DND-41 (cell line): ENCODE results near the gene FFAR2.
A peak's percentile ranks its signal among the peaks of the same experiment; 100 is the strongest.
"Not testable (repeated sequence)": the region's sequence is repeated elsewhere in the genome, so short reads cannot be mapped to it uniquely, and the experiment has no call there.

Experiments
- ATAC-seq: fragments of 200-7000 bp; cut with Tn5 transposase; 3 replicates; pipeline ENCODE4 v1.9.1; 2021; ENCODE audit warnings: low read depth; ENCODE audit not compliant: insufficient read depth
- DNase-seq: peaks from one replicate; pipeline ENCODE4 v3.0.0-alpha.2; 2020
- H2AFZ ChIP-seq: 2 replicates; pipeline ENCODE4 v1.6.0; 2012; ENCODE audit warnings: low read depth, low read length
- H3K27ac ChIP-seq: 2 replicates; pipeline ENCODE4 v1.5.1; 2012; ENCODE audit warnings: low read length, inconsistent platforms
- H3K27me3 ChIP-seq: fragments of 200-600 bp; sonication (generic); 2 replicates; pipeline ENCODE4 v1.6.0; 2012; ENCODE audit warnings: low read length, mild to moderate bottlenecking, inconsistent platforms; ENCODE audit not compliant: insufficient read depth, poor library complexity
- H3K36me3 ChIP-seq: 2 replicates; pipeline ENCODE4 v1.5.1; 2012; ENCODE audit warnings: low read length, inconsistent platforms; ENCODE audit not compliant: insufficient read depth
- H3K4me1 ChIP-seq: 2 replicates; pipeline ENCODE4 v1.5.1; 2012; ENCODE audit warnings: mild to moderate bottlenecking, low read length; ENCODE audit not compliant: insufficient read depth
- H3K4me2 ChIP-seq: 2 replicates; pipeline ENCODE4 v1.6.0; 2012; ENCODE audit warnings: mild to moderate bottlenecking, moderate library complexity, low read length, inconsistent platforms; ENCODE audit not compliant: insufficient read depth
- H3K4me3 ChIP-seq, 2 experiments: fragments of 200-600 bp in 1 of 2; shearing (Covaris generic) in 1 of 2; 2 replicates each; pipeline ENCODE4 v1.5.1; 2012 to 2016; ENCODE audit warnings: inconsistent platforms in 2 of 2, low read length in 2 of 2, mild to moderate bottlenecking in 2 of 2, low read depth in 1 of 2, moderate library complexity in 1 of 2
- H3K79me2 ChIP-seq: 2 replicates; pipeline ENCODE4 v1.6.0; 2012; ENCODE audit warnings: low read length, inconsistent platforms; ENCODE audit not compliant: insufficient read depth
- H3K9ac ChIP-seq: 2 replicates; pipeline ENCODE4 v1.6.0; 2012; ENCODE audit warnings: low read depth, mild to moderate bottlenecking, inconsistent platforms, low read length, moderate library complexity
- H3K9me3 ChIP-seq: 2 replicates; pipeline ENCODE4 v1.5.1; 2012; ENCODE audit warnings: low read length, moderate library complexity, mild to moderate bottlenecking, inconsistent platforms; ENCODE audit not compliant: insufficient read depth, severe bottlenecking
- H4K20me1 ChIP-seq: 2 replicates; pipeline ENCODE4 v1.6.0; 2012; ENCODE audit warnings: low read length; ENCODE audit not compliant: insufficient read depth
- CTCF ChIP-seq: IDR thresholded peaks from 2 replicates; pipeline ENCODE4 v1.5.1; 2012; ENCODE audit warnings: borderline replicate concordance, low read length, moderate library complexity, mild to moderate bottlenecking; ENCODE audit not compliant: poor library complexity, severe bottlenecking; ENCODE audit errors: extremely low read depth
- EZH2 ChIP-seq: IDR thresholded peaks from 3 replicates; pipeline ENCODE4 v1.6.1; 2012; ENCODE audit warnings: borderline replicate concordance, low read depth, mild to moderate bottlenecking, moderate library complexity, low read length, inconsistent platforms; ENCODE audit not compliant: severe bottlenecking

Gene FFAR2

GRCh38 chr19:35471946-35472345 lies 23.9 kb downstream of the FFAR2 start:
- no peaks in the 10 kb centered on the region for H3K9me3 ChIP-seq
- ATAC-seq = no peak

GRCh38 chr19:35474104-35474503 lies 26.0 kb downstream of the FFAR2 start:
- Histone ChIP-seq H3K27ac (no peak overlapping the region), H2AFZ (no peak overlapping the region), H3K27me3 (no peaks in the 10 kb centered on the region), H4K20me1 (no peaks in the 10 kb centered on the region), H3K4me2 (no peak overlapping the region), H3K9me3 (no peaks in the 10 kb centered on the region), H3K79me2 (no peaks in the 10 kb centered on the region), H3K9ac (no peak overlapping the region), H3K36me3 (no peaks in the 10 kb centered on the region), H3K4me3 (no peak overlapping the region), H3K4me1 (no peaks in the 10 kb centered on the region)
- no peak for TF ChIP-seq CTCF
- no peak for TF ChIP-seq EZH2
- ATAC-seq (no peak), DNase-seq (no peak)

More at GRCh38 chr19:35471946-35472345, 23.9 kb downstream of the FFAR2 start:
- DNase-seq = no peak
- Histone ChIP-seq H3K79me2 (no peaks in the 10 kb centered on the region), H3K36me3 (no peaks in the 10 kb centered on the region), H4K20me1 (no peaks in the 10 kb centered on the region), H3K27me3 (no peaks in the 10 kb centered on the region), H3K9ac (no peak overlapping the region), H3K4me2 (no peak overlapping the region), H2AFZ (no peak overlapping the region), H3K27ac (no peak overlapping the region), H3K4me1 (0 out of 2 replicates have a peak, but pooled peaks cover 2% of the 10 kb centered on the region), H3K4me3 (no peak overlapping the region)
- TF ChIP-seq EZH2 (no peak), CTCF (no peak)

- not testable (repeated sequence) for ATAC-seq, H3K4me3 ChIP-seq, H3K9ac ChIP-seq, H3K4me1 ChIP-seq, H3K27ac ChIP-seq, H2AFZ ChIP-seq, H3K4me2 ChIP-seq, DNase-seq, H3K27me3 ChIP-seq, H4K20me1 ChIP-seq, H3K36me3 ChIP-seq, H3K9me3 ChIP-seq, H3K79me2 ChIP-seq
Measured at GRCh38 chr19:35474594-35474993, 26.5 kb downstream of the FFAR2 start.

DNA sequence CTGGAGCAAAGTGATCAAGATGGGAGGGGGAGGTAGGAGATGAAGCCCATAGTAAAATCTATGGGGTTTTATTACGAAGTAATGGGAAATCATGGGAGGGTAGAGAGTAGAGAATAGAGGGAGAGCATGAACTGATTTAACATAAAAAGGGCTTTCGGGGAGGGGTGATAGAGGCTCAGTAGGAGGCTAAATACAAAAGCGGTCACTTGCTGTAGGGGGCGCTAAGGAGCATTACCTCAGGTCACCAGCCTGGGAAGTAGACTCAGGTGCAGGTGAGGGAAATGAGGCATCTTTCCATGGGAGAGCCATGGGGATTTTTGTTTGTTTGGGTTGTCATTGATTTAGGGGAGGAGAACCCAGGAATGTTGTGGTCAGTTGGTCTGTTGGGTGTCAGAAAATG lies 28.1 kb downstream of the FFAR2 start:
- DNase-seq (no peak), ATAC-seq (no peak)
- H3K9me3 ChIP-seq = no peaks in the 10 kb centered on the region
- no peak overlapping the region for H3K27ac ChIP-seq
- TF ChIP-seq EZH2 = no peak
- peak; percentile 32 for TF ChIP-seq CTCF
- H3K9ac ChIP-seq = no peak overlapping the region
- H2AFZ ChIP-seq = no peak overlapping the region
- H3K27me3 ChIP-seq = no peaks in the 10 kb centered on the region
- no peak overlapping the region for H3K4me2 ChIP-seq
- H3K4me1 ChIP-seq = no peaks in the 10 kb centered on the region
- no peaks in the 10 kb centered on the region for H3K79me2 ChIP-seq
- H4K20me1 ChIP-seq = no peaks in the 10 kb centered on the region
- no peak overlapping the region for H3K4me3 ChIP-seq
- no peaks in the 10 kb centered on the region for H3K36me3 ChIP-seq
